ENCODE measurements around the gene SMU1. TPM values are rescaled to one million over a fixed set of nuclear protein-coding genes. Genes with fewer than 3 reads are reported as not detected.

SMU1 gene
- total and polyA plus RNA-seq, 2 experiments from 2014 or later, result 15.8 to 25.1 TPM

GRCh38 chr9:33014665-33015014, 61.8 kb downstream of the SMU1 start:
- H3K4me3 ChIP-seq, result no peak overlapping the region
- TF ChIP-seq EZH2 (IDR thresholded peaks at IDR 0.05; ENCODE audit: borderline replicate concordance), result no peak
- no peak for TF ChIP-seq EZH2phosphoT487 (IDR thresholded peaks at IDR 0.05; ENCODE audit: low read depth, severe bottlenecking, unreplicated experiment)
- no peak for TF ChIP-seq CTCF (IDR thresholded peaks at IDR 0.05; ENCODE audit: poor library complexity)
- H3K9me2 ChIP-seq (replicated peaks; ENCODE audit: insufficient read depth), result no peaks in the 10 kb centered on the region
- DNase-seq (ENCODE audit: low spot score), result no peak
- H3K4me1 ChIP-seq (ENCODE audit: insufficient read depth), result no peaks in the 10 kb centered on the region
- no peaks in the 10 kb centered on the region for H3K36me3 ChIP-seq (replicated peaks; ENCODE audit: insufficient read depth, low read depth)
- H2AFZ ChIP-seq, result no peak overlapping the region
- H3K27ac ChIP-seq, result no peak overlapping the region
- no peaks in the 10 kb centered on the region for H3K79me2 ChIP-seq
- no peaks in the 10 kb centered on the region for H4K20me1 ChIP-seq (ENCODE audit: insufficient read depth, poor library complexity, severe bottlenecking)
- no peaks in the 10 kb centered on the region for H3K27me3 ChIP-seq
- no peak overlapping the region for H3K4me2 ChIP-seq
- H3K9me3 ChIP-seq (ENCODE audit: low read depth), result no peaks in the 10 kb centered on the region
- 83% methylated on average over 1 of the region's 1 CpG for WGBS (ENCODE audit: low lambda C conversion rate, missing lambda C conversion rate)

- H2AFZ ChIP-seq, result no peak overlapping the region
- no peak overlapping the region for H3K4me2 ChIP-seq
- no peak for DNase-seq (ENCODE audit: low spot score)
- H3K36me3 ChIP-seq (replicated peaks; ENCODE audit: insufficient read depth, low read depth), result no peaks in the 10 kb centered on the region
- 79% methylated on average over 2 of the region's 2 CpGs for WGBS (ENCODE audit: low lambda C conversion rate, missing lambda C conversion rate)
- no peak overlapping the region for H3K4me3 ChIP-seq
- H3K4me1 ChIP-seq (ENCODE audit: insufficient read depth), result no peaks in the 10 kb centered on the region
- TF ChIP-seq EZH2 (IDR thresholded peaks at IDR 0.05; ENCODE audit: borderline replicate concordance) (no peak), EZH2phosphoT487 (IDR thresholded peaks at IDR 0.05; ENCODE audit: low read depth, severe bottlenecking, unreplicated experiment) (no peak), CTCF (IDR thresholded peaks at IDR 0.05; ENCODE audit: poor library complexity) (no peak)
- H4K20me1 ChIP-seq (ENCODE audit: insufficient read depth, poor library complexity, severe bottlenecking), result no peaks in the 10 kb centered on the region
- no peak overlapping the region for H3K27ac ChIP-seq
- H3K9me2 ChIP-seq (replicated peaks; ENCODE audit: insufficient read depth), result no peaks in the 10 kb centered on the region
- no peaks in the 10 kb centered on the region for H3K79me2 ChIP-seq
- no peaks in the 10 kb centered on the region for H3K9me3 ChIP-seq (ENCODE audit: low read depth)
- H3K27me3 ChIP-seq, result no peaks in the 10 kb centered on the region
Measured at GRCh38 chr9:33013962-33014664, 62.4 kb downstream of the SMU1 start.

- H3K4me1 ChIP-seq (ENCODE audit: insufficient read depth), result no peaks in the 10 kb centered on the region
Measured at GRCh38 chr9:33012328-33013069, 64.0 kb downstream of the SMU1 start.

More at GRCh38 chr9:33012328-33013069, 64.0 kb downstream of the SMU1 start:
- Histone ChIP-seq H3K27me3 (no peaks in the 10 kb centered on the region), H2AFZ (no peak overlapping the region), H3K79me2 (no peaks in the 10 kb centered on the region), H4K20me1 (ENCODE audit: insufficient read depth, poor library complexity, severe bottlenecking) (no peaks in the 10 kb centered on the region), H3K9me3 (ENCODE audit: low read depth) (no peaks in the 10 kb centered on the region), H3K4me2 (no peak overlapping the region), H3K9me2 (replicated peaks; ENCODE audit: insufficient read depth) (no peaks in the 10 kb centered on the region), H3K36me3 (replicated peaks; ENCODE audit: insufficient read depth, low read depth) (no peaks in the 10 kb centered on the region), H3K4me3 (no peak overlapping the region), H3K27ac (no peak overlapping the region)
- TF ChIP-seq CTCF (IDR thresholded peaks at IDR 0.05; ENCODE audit: poor library complexity), result no peak
- no peak for TF ChIP-seq EZH2phosphoT487 (IDR thresholded peaks at IDR 0.05; ENCODE audit: low read depth, severe bottlenecking, unreplicated experiment)
- no peak for TF ChIP-seq EZH2 (IDR thresholded peaks at IDR 0.05; ENCODE audit: borderline replicate concordance)
- 93% methylated on average over 3 of the region's 3 CpGs for WGBS (ENCODE audit: low lambda C conversion rate, missing lambda C conversion rate)
- DNase-seq (ENCODE audit: low spot score), result no peak

Data from hepatocyte (in vitro differentiated cells).